Measurements from ENCODE around the gene ENTPD2.

Gene ENTPD2

GRCh38 chr9:137015540-137015930, 38.3 kb downstream of the ENTPD2 start:
- no peaks in the 10 kb centered on the region for H3K4me1 ChIP-seq (ENCODE audit: control insufficient read depth, insufficient read depth, low read length)
- peaks cover 0 to 58% of the 10 kb centered on the region in 2 experiments; a peak in 1 of 3 replicates for H3K36me3 ChIP-seq (ENCODE audit: control insufficient read depth in 2 of 2, insufficient read depth in 1 of 2, low read length in 2 of 2)
- TF ChIP-seq HOXC10 (CRISPR knock-in tag; IDR thresholded peaks at IDR 0.05) (no peak), ZFHX2 (tag by site-specific recombination; conservative IDR thresholded peaks at IDR 0.05) (peak; percentile 49)
- no peak overlapping the region for H3K4me3 ChIP-seq (ENCODE audit: low read depth, low read length)
- ChIA-PET CTCF (interaction anchor here (0.6 to 1.8 kb wide), 4 partner anchors 11 to 105 kb away, joined by 3 to 6 read pairs (median 4); no protein-coding TSS in a partner anchor), POLR2A (interaction anchor here (1.0 kb wide), 1 partner anchor 19 kb away, joined by 4 read pairs; the partner anchor contains the start of gene CLIC3)
- no peaks in the 10 kb centered on the region for H3K9me3 ChIP-seq (ENCODE audit: control insufficient read depth, insufficient read depth, low read depth, low read length)
- H3K27ac ChIP-seq (ENCODE audit: extremely low read depth, low read depth, low read length), result no peak overlapping the region

DNA sequence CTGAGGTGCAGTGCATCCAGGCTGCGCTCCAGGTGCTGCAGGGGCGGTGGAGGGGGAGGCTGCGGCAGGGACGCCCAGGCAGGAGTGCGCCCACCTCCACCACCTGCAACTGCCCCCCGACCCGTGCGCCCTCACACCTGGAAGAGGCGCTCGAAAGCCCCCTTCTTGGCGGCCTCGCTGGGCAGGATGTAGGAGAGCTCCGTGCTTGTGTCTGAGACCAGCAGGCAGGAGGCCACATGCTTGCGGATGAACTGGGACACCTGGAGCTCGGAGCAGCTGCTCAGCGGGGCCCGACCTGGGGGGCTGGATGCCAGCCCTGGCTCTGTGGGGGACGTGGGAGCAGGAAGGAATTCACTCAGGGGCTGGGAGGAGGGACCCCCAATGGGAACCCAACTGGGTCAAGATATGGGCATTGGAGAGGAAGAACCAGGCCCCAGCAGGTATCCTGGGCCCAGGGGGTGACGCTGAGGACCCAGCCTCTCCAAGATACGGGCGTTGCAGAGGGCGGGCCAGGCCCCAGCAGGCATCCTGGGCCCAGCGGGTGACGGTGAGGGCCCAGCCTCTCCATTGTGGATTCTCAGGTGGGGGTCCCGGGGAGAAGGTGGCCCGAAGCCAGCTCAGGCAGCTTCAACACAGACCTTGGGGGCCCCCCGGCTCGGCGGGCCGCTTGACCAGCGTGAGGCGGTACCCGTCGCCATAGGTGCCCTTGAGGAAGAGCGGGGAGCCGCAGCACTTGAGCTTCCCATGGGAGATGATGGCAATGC, 38.9 kb downstream of the ENTPD2 start:
- ChIA-PET CTCF (interaction anchor here (0.7 to 1.8 kb wide), 4 partner anchors 12 to 120 kb away, joined by 3 to 6 read pairs (median 4); no protein-coding TSS in a partner anchor), POLR2A (interaction anchor here (1.0 kb wide), 1 partner anchor 19 kb away, joined by 4 read pairs; the partner anchor contains the start of gene CLIC3)
- Histone ChIP-seq H3K4me3 (ENCODE audit: low read depth, low read length) (no peak overlapping the region), H3K27ac (ENCODE audit: extremely low read depth, low read depth, low read length) (no peak overlapping the region), H3K4me1 (ENCODE audit: control insufficient read depth, insufficient read depth, low read length) (no peaks in the 10 kb centered on the region), H3K9me3 (ENCODE audit: control insufficient read depth, insufficient read depth, low read depth, low read length) (no peaks in the 10 kb centered on the region), H3K36me3 (ENCODE audit: control insufficient read depth in 2 of 2, insufficient read depth in 1 of 2, low read length in 2 of 2) (peaks cover 0 to 59% of the 10 kb centered on the region in 2 experiments; a peak in 1 of 3 replicates)
- TF ChIP-seq ZBTB44 (tag by site-specific recombination; IDR thresholded peaks at IDR 0.05) (no peak), ZIC2 (tag by site-specific recombination; IDR thresholded peaks at IDR 0.05) (peak; percentile 83)

GRCh38 chr9:137014166-137014565, 39.7 kb downstream of the ENTPD2 start:
- TF ChIP-seq ZNF600 (tag by site-specific recombination; IDR thresholded peaks at IDR 0.05), result no peak
- no peak for TF ChIP-seq ZNF514 (tag by site-specific recombination; IDR thresholded peaks at IDR 0.05)
- no peak for TF ChIP-seq ZNF311 (tag by site-specific recombination; IDR thresholded peaks at IDR 0.05; ENCODE audit: borderline replicate concordance)
- TF ChIP-seq ZFHX2 (tag by site-specific recombination; conservative IDR thresholded peaks at IDR 0.05), result 0 out of 2 replicates have a peak, but pooled peaks have one; percentile 5
- no peak for TF ChIP-seq ZNF19 (tag by site-specific recombination; IDR thresholded peaks at IDR 0.05; ENCODE audit: low read depth)
- TF ChIP-seq, protein P1, sequence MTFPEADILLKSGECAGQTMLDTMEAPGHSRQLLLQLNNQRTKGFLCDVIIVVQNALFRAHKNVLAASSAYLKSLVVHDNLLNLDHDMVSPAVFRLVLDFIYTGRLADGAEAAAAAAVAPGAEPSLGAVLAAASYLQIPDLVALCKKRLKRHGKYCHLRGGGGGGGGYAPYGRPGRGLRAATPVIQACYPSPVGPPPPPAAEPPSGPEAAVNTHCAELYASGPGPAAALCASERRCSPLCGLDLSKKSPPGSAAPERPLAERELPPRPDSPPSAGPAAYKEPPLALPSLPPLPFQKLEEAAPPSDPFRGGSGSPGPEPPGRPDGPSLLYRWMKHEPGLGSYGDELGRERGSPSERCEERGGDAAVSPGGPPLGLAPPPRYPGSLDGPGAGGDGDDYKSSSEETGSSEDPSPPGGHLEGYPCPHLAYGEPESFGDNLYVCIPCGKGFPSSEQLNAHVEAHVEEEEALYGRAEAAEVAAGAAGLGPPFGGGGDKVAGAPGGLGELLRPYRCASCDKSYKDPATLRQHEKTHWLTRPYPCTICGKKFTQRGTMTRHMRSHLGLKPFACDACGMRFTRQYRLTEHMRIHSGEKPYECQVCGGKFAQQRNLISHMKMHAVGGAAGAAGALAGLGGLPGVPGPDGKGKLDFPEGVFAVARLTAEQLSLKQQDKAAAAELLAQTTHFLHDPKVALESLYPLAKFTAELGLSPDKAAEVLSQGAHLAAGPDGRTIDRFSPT (tag by site-specific recombination; IDR thresholded peaks at IDR 0.05), result peak; percentile 9; the same call in 1 of the 2 replicates
- TF ChIP-seq ZNF211 (tag by site-specific recombination; IDR thresholded peaks at IDR 0.05; ENCODE audit: low read depth), result no peak
- TF ChIP-seq, protein P2, sequence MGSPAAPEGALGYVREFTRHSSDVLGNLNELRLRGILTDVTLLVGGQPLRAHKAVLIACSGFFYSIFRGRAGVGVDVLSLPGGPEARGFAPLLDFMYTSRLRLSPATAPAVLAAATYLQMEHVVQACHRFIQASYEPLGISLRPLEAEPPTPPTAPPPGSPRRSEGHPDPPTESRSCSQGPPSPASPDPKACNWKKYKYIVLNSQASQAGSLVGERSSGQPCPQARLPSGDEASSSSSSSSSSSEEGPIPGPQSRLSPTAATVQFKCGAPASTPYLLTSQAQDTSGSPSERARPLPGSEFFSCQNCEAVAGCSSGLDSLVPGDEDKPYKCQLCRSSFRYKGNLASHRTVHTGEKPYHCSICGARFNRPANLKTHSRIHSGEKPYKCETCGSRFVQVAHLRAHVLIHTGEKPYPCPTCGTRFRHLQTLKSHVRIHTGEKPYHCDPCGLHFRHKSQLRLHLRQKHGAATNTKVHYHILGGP (tag by site-specific recombination; IDR thresholded peaks at IDR 0.05), result no peak
- TF ChIP-seq ZNF214 (tag by site-specific recombination; IDR thresholded peaks at IDR 0.05; ENCODE audit: borderline replicate concordance), result no peak
- TF ChIP-seq ZNF223 (tag by site-specific recombination; IDR thresholded peaks at IDR 0.05), result no peak
- H3K36me3 ChIP-seq (ENCODE audit: control insufficient read depth in 2 of 2, insufficient read depth in 1 of 2, low read length in 2 of 2), result peaks cover 0 to 64% of the 10 kb centered on the region in 2 experiments; a peak in 1 of 3 replicates
- POLR2A ChIA-PET, result no interaction called here

More at GRCh38 chr9:137014166-137014565, 39.7 kb downstream of the ENTPD2 start:
- H3K27ac ChIP-seq (ENCODE audit: extremely low read depth, low read depth, low read length), result no peak overlapping the region
- no peaks in the 10 kb centered on the region for H3K4me1 ChIP-seq (ENCODE audit: control insufficient read depth, insufficient read depth, low read length)
- H3K4me3 ChIP-seq (ENCODE audit: low read depth, low read length), result no peak overlapping the region
- CTCF ChIA-PET, result no interaction called here
- no peaks in the 10 kb centered on the region for H3K9me3 ChIP-seq (ENCODE audit: control insufficient read depth, insufficient read depth, low read depth, low read length)
